CD4-positive, alpha-beta T cell (primary cell): ENCODE data around the gene GABPB2. TPM values are rescaled to one million over a fixed set of nuclear protein-coding genes. Genes with fewer than 3 reads are reported as not detected.

Experiments
- ATAC-seq: fragments of 200-7000 bp; cut with Tn5 transposase; one replicate; pipeline ENCODE4 v1.10.0; 2022; ENCODE audit warnings: mild to moderate bottlenecking; ENCODE audit not compliant: poor library complexity
- CTCF ChIA-PET: fragments of 350-600 bp; sonication (Branson Sonifier 250); formaldehyde crosslinking; loops from one replicate; lab custom pipeline; 2021; ENCODE audit warnings: antibody characterized with exemption, inconsistent platforms; lab: Charles Lee
- POLR2A ChIA-PET: fragments of 350-600 bp; sonication (Branson Sonifier 250); formaldehyde crosslinking; loops from one replicate; lab custom pipeline; 2021; ENCODE audit warnings: antibody characterized with exemption, inconsistent platforms; lab: Charles Lee
- DNase-seq, 14 experiments: peaks; one replicate each; pipeline ENCODE4 v3.0.0-alpha.2; 2013 to 2020; ENCODE audit warnings: mixed read lengths in 2 of 14
- H3K27ac ChIP-seq, 2 donors: one replicate each; pipeline versions ENCODE4 v1.5.1 to v1.7.0; 2013; ENCODE audit warnings: low read length in 2 of 2, low read depth in 1 of 2, mild to moderate bottlenecking in 1 of 2
- H3K27me3 ChIP-seq, 2 experiments: 1 replicate in 1 of 2; 2 replicates in 1 of 2; pipeline versions ENCODE4 v1.6.1 to v1.7.0; 2013; ENCODE audit warnings: low read length in 2 of 2, control low read depth in 1 of 2, mild to moderate bottlenecking in 1 of 2, moderate library complexity in 1 of 2; ENCODE audit not compliant: insufficient read depth in 2 of 2, control insufficient read depth in 1 of 2
- H3K36me3 ChIP-seq: one replicate; pipeline ENCODE4 v1.6.1; 2013; ENCODE audit warnings: low read length, control low read depth; ENCODE audit not compliant: insufficient read depth
- H3K4me1 ChIP-seq: one replicate; pipeline ENCODE4 v1.6.1; 2013; ENCODE audit warnings: low read length, control low read depth; ENCODE audit not compliant: insufficient read depth
- H3K4me3 ChIP-seq: one replicate; pipeline ENCODE4 v1.5.1; 2013; ENCODE audit warnings: mild to moderate bottlenecking, low read length, moderate library complexity
- H3K9me3 ChIP-seq, 2 experiments: 1 replicate in 1 of 2; 2 replicates in 1 of 2; pipeline versions ENCODE4 v1.6.1 to v1.7.0; 2013; ENCODE audit warnings: low read length in 2 of 2, mild to moderate bottlenecking in 2 of 2, control low read depth in 1 of 2, moderate library complexity in 1 of 2; ENCODE audit not compliant: control insufficient read depth in 1 of 2, insufficient read depth in 1 of 2
- H3K27ac Mint-ChIP-seq: one replicate; pipeline ENCODE4 v1.8.0; 2020; ENCODE audit warnings: mixed read lengths
- H3K27me3 Mint-ChIP-seq: one replicate; pipeline ENCODE4 v1.8.0; 2021; ENCODE audit warnings: mixed read lengths
- H3K36me3 Mint-ChIP-seq: one replicate; pipeline ENCODE4 v1.8.0; 2021; ENCODE audit warnings: low read depth, mixed read lengths
- H3K4me1 Mint-ChIP-seq: one replicate; pipeline ENCODE4 v1.8.0; 2021; ENCODE audit warnings: low read depth, mixed read lengths
- H3K4me3 Mint-ChIP-seq: one replicate; pipeline ENCODE4 v1.8.0; 2020; ENCODE audit warnings: mild to moderate bottlenecking, mixed read lengths
- H3K9me3 Mint-ChIP-seq: one replicate; pipeline ENCODE4 v1.8.0; 2020; ENCODE audit warnings: mixed read lengths
- CTCF ChIP-seq: fragments of 200-600 bp; IDR thresholded peaks from one replicate; pipeline ENCODE4 v1.8.0; 2022; ENCODE audit warnings: antibody characterized with exemption, mild to moderate bottlenecking
- intact Hi-C, 2 experiments: fragments of 100-400 bp; cut with DNase I in 1 of 2; cut with micrococcal nuclease in 1 of 2; formaldehyde crosslinking; loops; one replicate each; pipeline versions ENCODE4 v1.15.1 to v1.9.0; 2023 to 2025; cut with DNase I, micrococcal nuclease
- total RNA-seq, 174 experiments: library from RNA in 2 of 174; stranded (reverse) in 2 of 174; gene quantifications; one replicate each; pipeline ENCODE4 v1.2.3 and lab custom pipeline; 2021 to 2026

Gene GABPB2
- total RNA-seq, 2 experiments from 2014 or later: 23.7 to 25.5 TPM

- ChIA-PET CTCF (interaction anchor here (1.1 to 1.4 kb wide), 2 partner anchors 16 to 27 kb away, joined by 3 to 4 read pairs; partner anchors contain the start of gene GABPB2), POLR2A (interaction anchor here (4.4 kb wide), 1 partner anchor 59 kb away, joined by 64 read pairs; the partner anchor contains the start of gene TNFAIP8L2)
- Mint-ChIP-seq H3K36me3 (peaks cover 17% of the 10 kb centered on the region), H3K4me1 (no peaks in the 10 kb centered on the region), H3K27me3 (no peaks in the 10 kb centered on the region), H3K27ac (no peak overlapping the region), H3K9me3 (no peaks in the 10 kb centered on the region), H3K4me3 (no peak overlapping the region)
- H3K9me3 ChIP-seq: no peaks in the 10 kb centered on the region
- no peak overlapping the region for H3K27ac ChIP-seq
- no peak overlapping the region for H3K4me3 ChIP-seq
- no peak for TF ChIP-seq CTCF
- intact Hi-C loops: loop anchor here in 1 of 2 experiments (5.0 kb wide), 1 partner anchor 154 kb away; the partner anchor contains the start of gene PSMD4
- no peaks in the 10 kb centered on the region for H3K27me3 ChIP-seq
- H3K4me1 ChIP-seq: no peaks in the 10 kb centered on the region
- H3K36me3 ChIP-seq: peaks cover 16% of the 10 kb centered on the region
- DNase-seq: no peak
- ATAC-seq: no peak
Measured at GRCh38 chr1:151098126-151098525, 27.6 kb downstream of the GABPB2 start.

- Mint-ChIP-seq H3K36me3 (peaks cover 47% of the 10 kb centered on the region), H3K4me3 (no peak overlapping the region)
Measured at GRCh38 chr1:151104630-151105029, 34.1 kb downstream of the GABPB2 start.

GRCh38 chr1:151106894-151107293 is 36.3 kb downstream of the GABPB2 start:
- H3K36me3 ChIP-seq: peaks cover 35% of the 10 kb centered on the region
- H3K4me3 ChIP-seq: no peak overlapping the region
- no peak overlapping the region for H3K27ac ChIP-seq
- no peaks in the 10 kb centered on the region for H3K27me3 ChIP-seq
- ATAC-seq (no peak), DNase-seq (no peak)
- Mint-ChIP-seq H3K9me3 (no peaks in the 10 kb centered on the region), H3K4me1 (no peaks in the 10 kb centered on the region), H3K27me3 (no peaks in the 10 kb centered on the region), H3K4me3 (no peak overlapping the region), H3K36me3 (peaks cover 52% of the 10 kb centered on the region), H3K27ac (no peak overlapping the region)
- TF ChIP-seq CTCF: no peak
- H3K9me3 ChIP-seq: no peaks in the 10 kb centered on the region
- no peaks in the 10 kb centered on the region for H3K4me1 ChIP-seq
- intact Hi-C loops: no loop called here
- POLR2A ChIA-PET: interaction anchor here (0.7 kb wide), 1 partner anchor 31 kb away, joined by 3 read pairs; no protein-coding TSS in a partner anchor
- CTCF ChIA-PET: interaction anchor here (1.9 kb wide), 1 partner anchor 82 kb away, joined by 4 read pairs; no protein-coding TSS in a partner anchor

More at GRCh38 chr1:151104630-151105029, 34.1 kb downstream of the GABPB2 start:
- Histone ChIP-seq H3K9me3 (no peaks in the 10 kb centered on the region), H3K36me3 (peaks cover 29% of the 10 kb centered on the region), H3K4me1 (no peaks in the 10 kb centered on the region), H3K27ac (no peak overlapping the region), H3K4me3 (no peak overlapping the region), H3K27me3 (no peaks in the 10 kb centered on the region)
- Mint-ChIP-seq H3K27ac (no peak overlapping the region), H3K27me3 (no peaks in the 10 kb centered on the region), H3K4me1 (no peaks in the 10 kb centered on the region), H3K9me3 (no peaks in the 10 kb centered on the region)
- intact Hi-C loops: no loop called here
- no peak for TF ChIP-seq CTCF
- ChIA-PET POLR2A (no interaction called here), CTCF (no interaction called here)
- ATAC-seq (no peak), DNase-seq (no peak)
